SK-N-SH treated with all-trans-retinoic acid at 6 μM for 48 hours (cell line): ENCODE data around the gene LMF2.

Experiments
- ZC3H10 ChIP-seq: fragments of 250-450 bp; sonication (Bioruptor Pico); IDR thresholded peaks from 2 replicates; pipeline ENCODE4 v1.5.1; 2021; ENCODE audit warnings: mild to moderate bottlenecking, moderate library complexity
- ZFP3 ChIP-seq: fragments of 250-450 bp; sonication (Bioruptor Pico); IDR thresholded peaks from 2 replicates; pipeline ENCODE4 v1.5.0; 2020; ENCODE audit warnings: mild to moderate bottlenecking, moderate library complexity

GRCh38 chr22:50505776-50506610 is 1.5 kb downstream of the LMF2 start:
- TF ChIP-seq ZC3H10 (CRISPR knock-in tag) = no peak
- no peak for TF ChIP-seq ZFP3 (CRISPR knock-in tag)
